Prostate gland (tissue), 2 donors: ENCODE results near the gene RCAN2.

Source experiments
- POLR2A ChIP-seq: fragments of 450-650 bp; IDR thresholded peaks from one replicate; pipeline ENCODE4 v1.6.1; 2016; ENCODE audit warnings: antibody characterized with exemption, mild to moderate bottlenecking
- POLR2AphosphoS5 ChIP-seq: sonication (generic); formaldehyde crosslinking; IDR thresholded peaks from one replicate; pipeline ENCODE4 v1.6.1; 2017; ENCODE audit warnings: antibody characterized with exemption
- TF ChIP-seq, protein P1 (sequence below), 4 experiments: fragments of 200-600 bp in 2 of 4; fragments of 450-650 bp in 2 of 4; sonication (generic) in 2 of 4; IDR thresholded peaks; 1 replicate in 3 of 4; 2 replicates in 1 of 4; pipeline ENCODE4 v1.5.1; 2016 to 2019; ENCODE audit warnings: antibody characterized with exemption in 4 of 4, mild to moderate bottlenecking in 2 of 4, moderate library complexity in 2 of 4

DNA sequence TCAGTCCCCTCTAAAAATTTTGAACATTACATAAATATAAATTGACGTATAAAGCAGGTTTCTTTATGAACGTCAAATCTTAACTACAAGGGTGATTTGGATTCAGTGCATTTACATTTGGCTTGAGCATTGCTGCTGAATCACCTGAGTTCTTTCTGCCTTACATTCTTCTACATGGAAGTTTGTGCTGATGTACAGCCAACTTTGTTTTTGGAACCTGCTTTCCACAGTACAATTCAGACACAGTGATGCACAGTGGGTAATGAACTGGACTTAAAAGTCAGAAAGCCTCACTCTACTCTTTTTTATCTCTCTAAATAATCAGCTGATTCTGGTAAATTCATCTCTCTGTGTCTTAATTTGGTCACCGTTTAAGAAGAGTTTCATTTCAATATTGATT is 47.6 kb downstream of the RCAN2 start:
- TF ChIP-seq, protein P1, sequence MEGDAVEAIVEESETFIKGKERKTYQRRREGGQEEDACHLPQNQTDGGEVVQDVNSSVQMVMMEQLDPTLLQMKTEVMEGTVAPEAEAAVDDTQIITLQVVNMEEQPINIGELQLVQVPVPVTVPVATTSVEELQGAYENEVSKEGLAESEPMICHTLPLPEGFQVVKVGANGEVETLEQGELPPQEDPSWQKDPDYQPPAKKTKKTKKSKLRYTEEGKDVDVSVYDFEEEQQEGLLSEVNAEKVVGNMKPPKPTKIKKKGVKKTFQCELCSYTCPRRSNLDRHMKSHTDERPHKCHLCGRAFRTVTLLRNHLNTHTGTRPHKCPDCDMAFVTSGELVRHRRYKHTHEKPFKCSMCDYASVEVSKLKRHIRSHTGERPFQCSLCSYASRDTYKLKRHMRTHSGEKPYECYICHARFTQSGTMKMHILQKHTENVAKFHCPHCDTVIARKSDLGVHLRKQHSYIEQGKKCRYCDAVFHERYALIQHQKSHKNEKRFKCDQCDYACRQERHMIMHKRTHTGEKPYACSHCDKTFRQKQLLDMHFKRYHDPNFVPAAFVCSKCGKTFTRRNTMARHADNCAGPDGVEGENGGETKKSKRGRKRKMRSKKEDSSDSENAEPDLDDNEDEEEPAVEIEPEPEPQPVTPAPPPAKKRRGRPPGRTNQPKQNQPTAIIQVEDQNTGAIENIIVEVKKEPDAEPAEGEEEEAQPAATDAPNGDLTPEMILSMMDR (IDR thresholded peaks at IDR 0.05) = no peak
- no peak for TF ChIP-seq POLR2A
- TF ChIP-seq POLR2AphosphoS5 = no peak
